ENCODE results near the gene ZNG1A.
"Not testable (repeated sequence)": the region's sequence is repeated elsewhere in the genome, so short reads cannot be mapped to it uniquely, and the experiment has no call there.

The ZNG1A gene

DNA sequence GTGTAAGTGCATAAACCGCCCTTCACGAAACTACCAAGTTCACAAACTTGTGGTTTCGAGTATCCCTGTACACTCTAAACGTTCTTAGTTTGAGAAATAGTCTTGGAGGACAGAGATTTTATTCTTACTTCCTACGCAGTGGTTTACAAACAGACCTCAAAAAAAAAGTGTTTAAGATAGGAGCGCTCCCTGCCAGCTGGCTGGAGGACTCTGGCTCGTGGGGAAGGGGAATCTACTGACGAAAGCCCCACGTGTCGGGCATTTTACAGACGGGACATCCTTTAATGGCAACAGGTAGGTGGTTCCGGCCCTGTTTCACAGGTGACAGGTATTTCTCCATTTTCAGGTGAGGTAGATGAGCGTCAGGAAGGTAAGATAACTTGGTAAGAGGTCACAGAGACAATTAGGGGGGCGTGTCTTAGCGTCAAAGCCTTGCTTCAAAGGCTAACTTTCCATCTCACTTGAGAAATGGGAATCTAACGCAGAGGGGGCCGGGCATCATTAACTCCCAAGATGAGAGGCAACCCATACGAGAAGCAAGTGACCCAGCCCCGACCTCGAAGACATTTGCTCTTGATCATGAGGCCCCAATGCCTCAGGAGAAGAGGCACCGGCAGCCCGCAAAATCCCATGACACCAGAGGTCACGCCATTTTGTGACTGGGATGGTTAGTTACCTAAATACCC lies 573 bp downstream of the ZNG1A start:
- in situ Hi-C loops (cut with MboI; ENCODE audit: low sequenced_read_pairs) = not testable (repeated sequence)

DNA sequence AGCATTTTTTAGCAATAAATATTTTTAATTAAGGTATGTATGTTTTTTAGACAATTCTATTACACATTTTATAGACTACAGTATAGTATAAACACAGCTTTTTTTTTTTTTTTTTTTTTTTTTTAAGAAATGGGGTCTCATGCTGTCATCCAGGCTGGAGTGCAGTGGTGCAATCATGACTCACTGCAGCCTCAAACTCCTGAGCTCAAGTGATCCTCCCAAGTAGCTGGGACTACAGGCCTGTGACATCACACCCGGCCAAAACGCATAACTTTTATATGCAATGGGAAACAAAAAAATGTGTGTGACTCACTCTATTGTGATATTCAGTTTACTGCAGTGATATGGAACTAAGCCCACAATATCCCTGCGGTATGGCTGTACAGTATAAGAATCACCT lies 9.1 kb downstream of the ZNG1A start:
- in situ Hi-C loops (cut with MboI; ENCODE audit: low sequenced_read_pairs) = not testable (repeated sequence)

DNA sequence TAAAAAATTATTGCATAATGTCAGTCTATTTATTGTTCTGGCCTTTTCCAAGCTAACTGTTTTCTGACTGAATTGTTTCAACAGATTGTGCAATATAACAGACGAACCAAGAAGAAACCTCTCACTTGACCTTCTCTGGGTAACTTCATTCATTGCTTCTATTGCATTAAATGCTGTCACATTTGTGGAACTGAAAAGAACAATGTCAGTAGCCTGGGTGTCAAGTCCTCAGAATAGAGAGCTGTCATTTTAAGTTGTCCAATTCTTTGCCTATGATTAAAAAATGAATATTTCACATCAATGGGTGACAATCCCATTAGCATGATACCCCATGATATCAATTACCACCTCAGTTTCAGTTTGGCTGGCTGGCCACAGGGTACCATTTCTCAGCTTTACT lies 19.0 kb downstream of the ZNG1A start:
- in situ Hi-C loops (cut with MboI; ENCODE audit: low sequenced_read_pairs) = not testable (repeated sequence)

DNA sequence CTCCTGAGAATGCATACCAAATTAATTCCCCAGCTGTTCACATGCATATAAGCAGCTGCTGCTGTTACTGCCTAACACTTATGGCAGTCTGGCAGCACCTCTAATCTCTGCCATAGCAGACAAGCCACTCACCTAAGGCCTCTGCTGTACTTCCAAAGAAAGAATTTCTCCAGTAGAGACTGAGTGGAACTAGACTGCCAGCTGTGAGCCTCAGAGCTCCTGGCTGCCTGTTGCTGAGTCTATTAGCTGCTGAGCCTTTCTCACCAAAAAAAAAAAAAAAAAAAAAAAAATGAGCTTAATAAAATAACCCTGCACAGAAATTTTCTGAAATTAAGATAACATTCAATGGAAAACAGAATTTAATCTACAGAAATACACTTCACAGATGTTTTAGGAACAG lies 27.7 kb downstream of the ZNG1A start:
- in situ Hi-C loops (cut with MboI; ENCODE audit: low sequenced_read_pairs) = not testable (repeated sequence)

DNA sequence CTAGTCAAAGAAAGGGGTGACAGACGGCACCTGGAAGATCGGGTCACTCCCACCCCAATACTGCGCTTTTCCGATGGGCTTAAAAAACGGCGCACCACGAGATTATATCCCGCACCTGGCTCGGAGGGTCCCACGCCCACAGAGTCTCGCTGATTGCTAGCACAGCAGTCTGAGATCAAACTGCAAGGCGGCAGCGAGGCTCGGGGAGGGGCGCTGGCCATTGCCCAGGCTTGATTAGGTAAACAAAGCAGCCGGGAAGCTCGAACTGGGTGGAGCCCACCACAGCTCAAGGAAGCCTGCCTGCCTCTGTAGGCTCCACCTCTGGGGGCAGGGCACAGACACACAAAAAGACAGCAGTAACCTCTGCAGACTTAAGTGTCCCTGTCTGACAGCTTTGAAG lies 39.0 kb downstream of the ZNG1A start:
- in situ Hi-C loops (cut with MboI; ENCODE audit: low sequenced_read_pairs) = not testable (repeated sequence)

DNA sequence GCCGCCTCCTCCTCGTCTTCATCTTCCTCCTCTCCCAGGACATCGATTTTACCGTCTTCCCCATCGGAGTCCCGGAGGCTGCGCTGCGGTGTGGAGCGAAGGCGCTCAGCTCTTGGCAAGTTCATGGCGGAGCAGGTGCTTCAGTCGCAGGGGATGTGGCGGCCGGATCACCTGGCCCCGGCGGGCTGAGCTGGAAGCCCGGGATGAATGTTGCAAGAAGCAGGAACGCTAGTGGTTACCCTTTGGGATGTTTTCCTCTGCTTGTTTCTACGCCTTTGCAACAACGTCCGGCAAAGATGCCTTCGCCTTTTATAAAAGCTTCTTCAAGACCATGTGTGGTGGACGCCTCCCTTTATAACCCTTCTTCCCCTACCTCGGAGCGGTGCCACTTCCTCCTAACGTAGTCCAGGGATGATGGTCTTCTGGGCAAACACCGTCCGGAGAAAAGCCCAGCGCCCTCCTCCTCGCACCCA lies 60.8 kb downstream of the ZNG1A start, which contains the start of gene FOXD4:
Gene FOXD4, minus strand, starts transcription at position 423 of the 473 bp plus-strand sequence. Its CDS starts 298 bp downstream, at position 125.
- in situ Hi-C loops (cut with MboI; ENCODE audit: low sequenced_read_pairs) = not testable (repeated sequence)

DNA sequence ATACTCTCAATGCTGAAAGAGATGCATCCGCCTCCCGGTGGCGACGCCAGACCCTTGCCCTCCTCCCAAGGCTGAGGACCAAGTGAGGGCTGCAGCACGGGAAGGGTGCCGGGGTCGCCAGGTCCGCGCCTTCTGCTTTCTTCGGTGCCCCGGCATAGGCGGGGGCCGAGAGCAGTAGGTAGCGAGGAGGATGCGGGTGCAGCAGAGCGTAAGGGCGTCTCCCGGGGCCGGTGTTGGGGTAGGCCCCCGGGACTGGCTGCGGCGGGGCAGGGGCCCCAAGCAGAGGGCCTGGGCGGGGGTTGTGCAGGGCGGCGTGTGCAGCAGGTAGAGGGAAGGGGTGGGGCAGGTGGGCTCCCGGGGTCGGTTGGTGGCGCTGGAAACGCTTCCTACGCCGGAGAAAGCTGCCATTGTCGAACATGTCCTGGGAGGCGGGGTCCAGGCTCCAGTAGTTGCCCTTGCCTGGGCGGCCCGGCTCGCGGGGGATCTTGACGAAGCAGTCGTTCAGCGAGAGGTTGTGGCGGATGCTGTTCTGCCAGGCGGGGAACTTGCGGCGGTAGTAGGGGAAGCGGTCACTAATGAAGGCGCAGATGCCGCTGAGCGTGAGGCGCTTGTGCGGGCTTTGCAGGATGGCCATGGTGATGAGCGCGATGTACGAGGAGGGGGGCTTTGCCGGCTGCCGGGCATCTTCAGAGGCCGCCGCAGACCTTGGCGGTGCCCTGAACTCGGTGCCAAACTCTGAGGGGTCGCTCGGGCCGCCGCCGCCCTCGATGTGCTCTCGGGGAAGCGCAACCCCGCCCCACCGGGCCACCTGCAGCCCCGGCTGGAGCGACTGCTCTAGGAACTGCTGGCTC lies 61.5 kb downstream of the ZNG1A start:
- in situ Hi-C loops (cut with MboI; ENCODE audit: low sequenced_read_pairs) = not testable (repeated sequence)

DNA sequence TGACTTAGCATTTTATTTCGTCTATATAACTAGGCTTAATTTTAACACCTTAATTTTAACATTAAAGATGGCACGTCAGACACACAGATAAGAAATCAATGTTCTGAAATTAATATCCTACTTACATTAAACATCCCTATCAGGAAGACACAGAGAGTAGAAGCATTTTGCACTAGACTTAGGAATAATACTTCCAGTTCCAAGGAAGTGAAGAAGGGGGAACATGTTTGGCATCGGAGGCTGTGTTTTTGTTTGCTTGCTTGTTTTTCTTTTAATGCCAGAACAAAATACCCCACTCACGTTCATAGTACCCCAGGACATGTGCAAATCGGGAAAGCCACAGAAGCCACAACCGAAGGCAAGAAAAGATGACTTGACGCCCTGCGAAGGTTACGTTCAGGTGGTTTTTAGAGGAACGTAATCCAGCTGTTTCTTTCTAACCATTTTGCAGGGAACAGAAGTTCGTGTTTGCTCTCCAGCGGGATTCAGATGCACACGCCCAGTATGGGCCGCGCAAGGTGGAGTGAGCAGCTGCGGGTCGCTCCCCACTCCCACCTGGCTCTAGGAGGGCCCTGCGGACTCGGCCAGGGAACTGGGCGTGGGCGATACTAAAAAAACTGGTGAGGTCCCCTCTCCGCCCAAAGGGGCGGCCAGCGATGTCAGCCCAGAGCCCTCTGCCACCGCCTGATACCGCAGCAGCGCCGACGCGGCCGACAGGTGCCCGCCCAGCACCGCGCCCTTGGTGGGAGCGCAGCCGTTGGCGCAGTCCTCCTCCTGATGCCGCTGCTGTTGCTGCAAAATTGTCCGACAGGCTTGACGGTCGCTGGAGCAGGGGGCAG lies 62.4 kb downstream of the ZNG1A start:
- in situ Hi-C loops (cut with MboI; ENCODE audit: low sequenced_read_pairs) = not testable (repeated sequence)

DNA sequence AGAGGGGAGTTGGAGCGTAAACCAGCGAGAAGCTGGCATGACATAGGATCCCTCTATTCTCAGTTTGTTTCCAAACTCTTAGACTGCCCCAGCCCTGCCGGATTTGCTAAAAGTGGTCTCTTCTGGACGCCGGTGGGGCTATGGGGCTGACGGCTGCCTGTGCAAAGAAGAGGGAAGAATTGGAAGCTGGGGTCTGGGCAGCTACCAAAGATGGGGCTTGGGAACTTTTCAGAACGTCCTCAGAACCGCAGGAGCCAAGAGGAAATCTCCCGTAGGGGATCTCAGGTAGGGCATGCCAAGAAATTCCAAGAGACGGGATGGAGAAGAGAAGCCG lies 63.8 kb downstream of the ZNG1A start:
- in situ Hi-C loops (cut with MboI; ENCODE audit: low sequenced_read_pairs) = not testable (repeated sequence)

DNA sequence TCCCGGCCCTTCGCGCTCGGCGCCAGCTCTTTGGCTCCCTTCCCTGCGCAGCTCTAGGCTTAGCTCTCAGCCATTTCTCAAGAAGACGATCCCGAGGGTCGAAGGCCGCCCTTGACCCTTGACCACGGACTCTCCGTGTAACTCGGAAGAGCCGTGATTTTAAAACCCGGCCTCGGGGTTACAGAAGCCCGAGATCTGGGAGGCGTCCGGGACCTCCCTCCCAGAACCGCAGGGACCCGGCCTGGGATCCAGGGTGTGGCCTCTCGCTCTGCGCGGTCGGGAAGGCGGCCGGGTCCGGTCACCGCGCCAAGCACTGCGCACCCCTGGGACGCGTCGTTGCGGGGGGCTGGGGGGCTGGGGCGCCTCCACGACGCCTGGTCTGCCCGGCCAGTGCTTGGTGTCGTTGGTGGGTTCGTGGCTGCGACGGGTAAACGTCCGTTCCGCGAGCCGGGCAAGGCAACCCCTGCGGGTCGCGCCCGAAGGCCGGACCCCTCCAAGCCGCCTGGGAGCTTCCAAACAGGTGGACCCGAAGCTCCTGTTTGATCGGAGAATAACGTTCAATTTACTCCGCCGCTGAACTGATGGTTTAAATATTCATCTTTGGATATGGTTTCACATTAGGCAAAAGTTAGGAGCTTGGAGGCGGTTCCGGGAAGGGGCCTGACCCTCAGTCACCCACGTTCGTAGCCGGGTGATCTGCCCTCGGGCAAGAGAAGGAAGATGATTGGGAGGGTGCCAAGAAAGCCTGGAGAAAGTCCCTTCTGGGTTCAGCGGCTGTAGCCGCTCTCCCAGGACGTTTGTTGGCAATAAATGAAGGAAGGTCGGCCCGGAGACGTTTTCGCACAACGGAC lies 64.4 kb downstream of the ZNG1A start:
- in situ Hi-C loops (cut with MboI; ENCODE audit: low sequenced_read_pairs) = not testable (repeated sequence)

DNA sequence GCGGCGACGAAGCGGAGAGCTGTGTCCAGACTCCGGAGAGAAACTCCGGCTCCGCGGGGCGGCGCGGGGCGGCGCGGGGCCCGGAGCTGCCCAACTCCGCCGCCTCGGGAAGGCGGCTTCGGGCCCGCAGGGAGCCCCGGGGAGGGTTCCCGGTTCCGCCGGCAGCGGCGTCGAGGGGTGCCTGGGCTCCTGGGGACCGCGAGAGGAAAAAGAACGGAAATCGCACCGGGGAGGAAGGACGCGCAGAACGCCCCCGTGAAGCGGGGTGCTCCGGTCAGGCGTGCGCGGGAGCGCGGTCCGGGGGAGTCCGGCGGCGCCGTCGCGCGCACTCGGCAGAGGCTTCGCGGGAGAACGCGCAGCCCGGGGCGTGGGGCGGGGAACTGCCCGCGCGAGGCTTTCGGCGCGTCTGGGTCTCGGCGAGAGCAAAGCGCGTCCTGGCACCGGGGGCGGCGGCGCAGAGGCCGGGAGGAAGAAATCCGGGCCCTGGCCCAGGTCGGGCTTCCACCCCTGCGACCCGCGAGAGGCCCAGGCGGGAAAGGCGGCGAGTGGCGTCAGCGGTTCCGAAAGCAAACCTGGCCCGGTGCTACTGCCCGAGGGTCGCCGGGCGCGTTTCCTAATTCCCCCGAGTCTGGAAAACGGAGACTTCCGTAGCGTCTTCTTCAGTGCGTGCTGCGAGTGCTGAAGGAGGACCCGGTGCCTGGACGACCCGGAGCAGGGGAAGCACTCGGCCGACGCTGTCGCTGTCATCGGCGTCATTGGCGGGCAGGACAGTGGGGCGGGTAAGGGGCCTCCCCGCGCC lies 65.2 kb downstream of the ZNG1A start:
- in situ Hi-C loops (cut with MboI; ENCODE audit: low sequenced_read_pairs) = not testable (repeated sequence)

DNA sequence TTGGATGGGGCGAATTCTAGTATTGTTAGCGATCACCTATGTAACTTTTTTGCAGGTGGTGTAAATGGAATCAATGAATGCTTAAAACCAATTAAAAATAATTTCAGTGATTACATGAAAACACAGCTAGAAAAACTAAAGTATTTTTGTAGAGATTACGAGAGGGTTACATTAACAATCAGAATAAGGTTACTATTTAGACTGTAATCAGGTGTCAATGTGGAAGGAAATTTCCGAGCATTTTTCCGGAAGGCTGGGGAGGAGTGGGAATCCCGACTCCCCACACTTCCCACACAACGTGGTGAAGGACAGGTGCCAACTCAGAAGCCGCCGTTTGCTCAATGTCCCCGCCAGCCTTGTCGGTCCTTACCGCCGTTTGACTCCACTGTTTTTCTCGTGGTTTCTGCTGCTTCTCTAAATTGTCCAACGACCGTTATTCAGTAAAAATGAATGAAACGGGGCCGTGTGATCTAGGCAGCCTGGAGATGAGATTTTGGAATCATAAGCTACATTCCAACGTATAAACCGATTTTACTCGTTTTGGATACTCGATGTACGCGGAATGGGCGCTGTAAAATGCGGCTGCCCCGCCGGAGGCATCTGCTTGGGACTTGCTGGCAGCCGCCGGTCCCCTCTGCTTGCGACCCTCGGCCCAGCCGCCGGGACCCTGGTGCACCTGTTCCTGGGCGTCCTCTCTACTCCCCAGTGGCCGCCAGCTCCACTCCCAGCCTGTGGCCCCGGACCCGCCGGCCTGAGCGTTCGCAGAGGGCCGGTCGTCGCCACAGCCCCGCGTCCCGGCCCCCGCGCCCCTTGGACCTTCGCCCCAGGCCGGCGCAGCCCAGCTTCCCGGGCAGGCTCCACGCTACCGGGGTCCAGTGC lies 66.0 kb downstream of the ZNG1A start:
- in situ Hi-C loops (cut with MboI; ENCODE audit: low sequenced_read_pairs) = not testable (repeated sequence)

DNA sequence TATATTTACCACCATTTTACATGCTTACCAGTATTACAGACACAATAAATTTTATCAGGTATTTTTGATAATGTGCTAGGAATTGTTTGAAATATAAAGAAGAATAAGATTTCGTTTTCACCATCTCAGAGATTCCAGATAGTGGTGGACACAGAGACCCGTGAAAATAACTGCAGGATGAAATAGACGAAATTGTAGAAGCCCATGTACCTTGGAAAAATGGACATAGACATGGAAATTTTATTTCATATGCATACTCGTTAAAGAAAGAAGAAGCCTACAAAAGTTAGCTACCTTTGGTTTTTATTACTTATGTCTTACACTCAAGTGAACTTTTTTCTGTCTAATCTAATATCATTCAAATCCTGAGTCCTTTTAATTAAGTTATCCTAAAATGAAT lies 68.2 kb downstream of the ZNG1A start:
- in situ Hi-C loops (cut with MboI; ENCODE audit: low sequenced_read_pairs) = not testable (repeated sequence)

DNA sequence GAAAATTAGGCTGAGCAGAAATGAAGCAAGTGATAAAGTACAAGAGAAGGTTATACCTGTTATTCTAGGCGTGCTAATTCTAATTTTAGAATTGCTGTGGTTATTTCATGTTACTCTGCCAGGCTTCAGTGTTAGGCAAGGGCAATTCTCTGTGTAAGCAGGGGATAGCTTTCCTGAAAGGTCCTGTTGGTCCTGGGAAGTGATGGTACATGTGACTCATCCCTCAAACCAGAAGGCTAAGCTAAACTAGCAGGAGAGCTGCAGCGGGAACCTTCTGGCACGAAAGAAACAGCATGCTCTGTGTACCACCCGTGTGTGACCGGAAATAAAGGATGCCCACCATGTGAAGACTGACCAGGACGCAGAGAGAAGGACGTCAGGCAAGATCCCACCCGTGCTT lies 69.3 kb downstream of the ZNG1A start:
- in situ Hi-C loops (cut with MboI; ENCODE audit: low sequenced_read_pairs) = not testable (repeated sequence)

DNA sequence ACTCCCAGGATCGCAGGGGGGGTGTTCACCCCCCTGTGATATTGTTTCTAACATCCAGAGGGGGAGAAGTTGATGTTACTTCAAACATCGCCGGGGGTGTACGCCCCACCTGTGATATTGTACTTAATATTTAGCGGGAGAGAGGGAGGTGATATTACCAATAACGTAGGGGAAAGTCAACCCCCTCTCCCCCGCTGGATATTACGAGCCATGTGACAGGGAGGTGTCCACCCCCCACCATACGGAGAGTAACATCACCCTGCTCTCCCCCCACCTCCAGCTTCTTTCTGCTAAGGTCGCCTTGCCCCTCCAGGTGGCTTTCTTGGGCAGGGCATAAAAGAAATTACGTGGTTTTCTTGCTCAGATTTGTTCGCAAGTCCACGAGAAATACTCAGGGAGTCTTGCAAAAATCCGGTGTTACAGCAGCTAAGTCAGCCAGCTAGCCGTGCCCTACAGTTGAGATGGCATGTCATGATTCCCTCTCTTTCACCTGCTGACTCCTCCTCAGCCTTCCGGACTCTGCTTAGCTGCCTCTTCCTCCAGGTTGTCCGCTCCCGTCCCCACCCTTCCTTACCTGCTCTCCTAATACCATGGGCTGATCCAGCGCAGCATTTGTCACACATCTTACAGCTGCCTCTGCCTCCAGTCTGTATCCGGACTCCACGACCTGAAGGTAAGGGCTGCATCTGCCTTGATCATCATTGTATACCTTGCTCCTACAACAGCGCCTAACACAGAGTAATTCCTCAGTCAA lies 69.9 kb downstream of the ZNG1A start:
- in situ Hi-C loops (cut with MboI; ENCODE audit: low sequenced_read_pairs) = not testable (repeated sequence)

DNA sequence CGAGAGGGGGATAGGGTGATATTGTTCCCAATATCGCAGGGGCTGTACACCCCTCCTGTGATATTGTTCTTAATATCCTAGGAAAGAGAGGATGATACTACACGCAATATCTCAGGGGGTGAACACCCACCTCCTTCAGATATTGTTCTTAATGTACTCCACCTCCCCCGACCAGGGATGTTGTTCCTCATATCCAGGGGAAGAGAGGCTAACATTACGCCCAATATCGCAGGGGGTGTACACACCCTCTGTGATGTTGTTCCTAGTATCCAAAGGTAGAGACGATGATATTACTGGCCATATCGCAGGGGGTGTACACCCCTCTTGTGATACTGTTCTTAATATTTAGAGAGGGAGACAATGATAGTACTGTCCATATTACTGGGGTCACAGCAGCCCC lies 72.9 kb downstream of the ZNG1A start:
- in situ Hi-C loops (cut with MboI; ENCODE audit: low sequenced_read_pairs) = not testable (repeated sequence)

DNA sequence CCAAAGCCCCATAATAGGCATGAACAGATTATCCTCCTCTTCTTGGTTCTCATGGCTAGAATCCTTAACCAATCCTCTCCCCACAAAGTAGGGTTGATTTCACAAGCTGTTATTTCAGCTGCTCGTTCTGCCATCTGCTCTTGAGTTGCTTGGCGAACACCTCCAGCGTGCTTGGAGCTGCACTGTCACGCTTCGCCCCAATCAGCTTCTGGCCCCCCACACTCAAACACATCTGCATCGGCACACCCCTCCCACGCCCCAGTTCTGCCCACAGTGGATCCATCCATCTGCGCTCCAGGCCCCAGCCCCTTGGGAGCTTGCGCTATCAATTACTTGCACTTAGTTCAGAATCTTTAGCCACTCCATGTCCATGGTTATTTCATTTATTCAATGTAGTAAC lies 78.4 kb downstream of the ZNG1A start:
- in situ Hi-C loops (cut with MboI; ENCODE audit: low sequenced_read_pairs) = not testable (repeated sequence)

DNA sequence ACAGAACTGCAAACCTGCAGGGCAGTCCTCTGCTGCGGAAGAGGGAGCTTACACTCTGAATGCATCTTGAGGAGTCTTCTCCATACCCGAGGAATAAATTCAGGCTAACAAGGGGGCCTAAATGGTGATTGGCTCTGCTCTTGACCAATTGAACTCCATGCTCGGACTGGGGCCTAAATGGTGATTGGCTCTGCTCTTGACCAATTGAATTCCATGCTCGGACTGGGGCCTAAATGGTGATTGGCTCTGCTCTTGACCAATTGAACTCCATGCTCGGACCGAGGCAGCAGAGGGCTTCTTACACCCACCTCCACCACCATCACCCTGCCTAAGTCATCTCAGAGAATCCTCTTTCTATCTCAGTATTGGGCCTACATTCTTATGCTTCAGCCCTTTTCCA lies 79.0 kb downstream of the ZNG1A start:
- in situ Hi-C loops (cut with MboI; ENCODE audit: low sequenced_read_pairs) = not testable (repeated sequence)

Measured in HL-60/S4 treated with retinoic acid at 250 ng/mL for 4 days and 3 days (cell line).